ENCODE data around the gene CLDN34. TPM values are rescaled to one million over a fixed set of nuclear protein-coding genes. Genes with fewer than 3 reads are reported as not detected.

Gene CLDN34
- total RNA-seq, 1 experiment from 2014 or later = not detected

GRCh38 chrX:9952300-9952699 lies 14.9 kb upstream of the CLDN34 start:
- Histone ChIP-seq H3K9me3 (no peaks in the 10 kb centered on the region), H3K4me1 (no peaks in the 10 kb centered on the region), H3K4me3 (ENCODE audit: low read depth, low read length) (no peak overlapping the region), H3K27me3 (replicated peaks; ENCODE audit: control insufficient read depth, insufficient read depth, low read length) (no peaks in the 10 kb centered on the region), H3K36me3 (ENCODE audit: control insufficient read depth, insufficient read depth, low read length) (no peaks in the 10 kb centered on the region)
- ChIA-PET POLR2A (no interaction called here), CTCF (no interaction called here)
- peaks cover 20% of the 10 kb centered on the region for H3K36me3 Mint-ChIP-seq (ENCODE audit: insufficient read depth, unreplicated experiment)
- intact Hi-C loops (cut with micrococcal nuclease; ENCODE audit: unreplicated experiment) = no loop called here
- no peak overlapping the region for H3K4me3 Mint-ChIP-seq (ENCODE audit: unreplicated experiment)
- H3K4me1 Mint-ChIP-seq (ENCODE audit: low read depth, unreplicated experiment) = no peaks in the 10 kb centered on the region
- H3K27me3 Mint-ChIP-seq (ENCODE audit: insufficient read depth, unreplicated experiment) = no peaks in the 10 kb centered on the region
- DNase-seq = no peak
- H3K27ac Mint-ChIP-seq (ENCODE audit: unreplicated experiment) = no peak overlapping the region
- no TSS peak for BruUV-seq (replicated peaks)
- no peak for TF ChIP-seq CTCF (IDR thresholded peaks at IDR 0.05; ENCODE audit: insufficient read depth in 1 of 2, low read depth in 1 of 2, low read length in 1 of 2, severe bottlenecking in 1 of 2, unreplicated experiment in 1 of 2)
- H3K9me3 Mint-ChIP-seq (ENCODE audit: unreplicated experiment) = no peaks in the 10 kb centered on the region

DNA sequence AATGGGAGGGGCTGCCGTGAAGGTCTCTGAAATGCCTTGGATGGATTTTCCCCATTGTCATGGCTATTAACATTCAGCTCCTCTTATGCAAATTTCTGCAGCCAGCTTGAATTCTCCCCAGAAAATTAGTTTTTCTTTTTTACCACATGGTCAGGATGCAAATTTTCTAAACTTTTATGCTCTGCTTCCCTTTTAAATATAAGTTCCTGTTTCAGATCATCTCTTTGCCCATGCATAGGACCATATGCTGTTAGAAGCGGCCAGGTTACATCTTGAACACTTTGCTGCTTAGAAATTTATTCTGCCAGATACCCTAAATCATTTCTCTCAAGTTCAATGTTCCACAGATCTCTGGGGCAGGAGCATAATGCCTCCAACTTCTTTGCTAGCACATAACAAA lies 13.8 kb upstream of the CLDN34 start:
- H3K27ac Mint-ChIP-seq (ENCODE audit: unreplicated experiment) = no peak overlapping the region
- Histone ChIP-seq H3K4me3 (ENCODE audit: low read depth, low read length) (no peak overlapping the region), H3K9me3 (no peaks in the 10 kb centered on the region), H3K36me3 (ENCODE audit: control insufficient read depth, insufficient read depth, low read length) (no peaks in the 10 kb centered on the region), H3K4me1 (no peaks in the 10 kb centered on the region), H3K27me3 (replicated peaks; ENCODE audit: control insufficient read depth, insufficient read depth, low read length) (no peaks in the 10 kb centered on the region)
- no peaks in the 10 kb centered on the region for H3K4me1 Mint-ChIP-seq (ENCODE audit: low read depth, unreplicated experiment)
- POLR2A ChIA-PET = no interaction called here
- H3K36me3 Mint-ChIP-seq (ENCODE audit: insufficient read depth, unreplicated experiment) = peaks cover 19% of the 10 kb centered on the region
- CTCF ChIA-PET = no interaction called here
- H3K9me3 Mint-ChIP-seq (ENCODE audit: unreplicated experiment) = no peaks in the 10 kb centered on the region
- H3K4me3 Mint-ChIP-seq (ENCODE audit: unreplicated experiment) = no peak overlapping the region
- DNase-seq = no peak
- H3K27me3 Mint-ChIP-seq (ENCODE audit: insufficient read depth, unreplicated experiment) = no peaks in the 10 kb centered on the region
- no peak for TF ChIP-seq CTCF (IDR thresholded peaks at IDR 0.05; ENCODE audit: insufficient read depth in 1 of 2, low read depth in 1 of 2, low read length in 1 of 2, severe bottlenecking in 1 of 2, unreplicated experiment in 1 of 2)
- BruUV-seq (replicated peaks) = no TSS peak
- intact Hi-C loops (cut with micrococcal nuclease; ENCODE audit: unreplicated experiment) = no loop called here

DNA sequence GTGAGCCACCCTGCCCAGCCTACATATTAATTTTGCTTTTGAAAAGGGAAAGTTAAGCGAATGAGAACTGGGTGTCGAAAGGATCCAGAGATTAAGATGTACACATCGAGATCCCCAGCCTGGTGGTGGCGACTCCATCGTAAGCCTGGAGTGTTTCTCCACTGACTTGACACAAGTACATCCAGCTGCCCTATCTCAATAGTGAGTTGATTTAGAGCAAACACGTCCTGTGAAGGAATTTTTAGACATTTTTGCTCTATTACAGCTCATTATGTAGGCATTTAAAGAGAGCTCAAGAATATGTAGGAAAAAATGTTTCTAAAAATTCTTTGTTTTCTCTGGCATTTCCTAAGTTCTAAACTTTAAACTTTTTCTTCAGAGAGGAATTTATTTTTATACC lies 11.7 kb upstream of the CLDN34 start:
- intact Hi-C loops (cut with micrococcal nuclease; ENCODE audit: unreplicated experiment) = no loop called here
- H3K36me3 ChIP-seq (ENCODE audit: control insufficient read depth, insufficient read depth, low read length) = no peaks in the 10 kb centered on the region
- Mint-ChIP-seq H3K4me1 (ENCODE audit: low read depth, unreplicated experiment) (no peaks in the 10 kb centered on the region), H3K27me3 (ENCODE audit: insufficient read depth, unreplicated experiment) (no peaks in the 10 kb centered on the region), H3K27ac (ENCODE audit: unreplicated experiment) (no peak overlapping the region), H3K4me3 (ENCODE audit: unreplicated experiment) (no peak overlapping the region), H3K9me3 (ENCODE audit: unreplicated experiment) (no peaks in the 10 kb centered on the region), H3K36me3 (ENCODE audit: insufficient read depth, unreplicated experiment) (peaks cover 13% of the 10 kb centered on the region)
- no peak for TF ChIP-seq CTCF (IDR thresholded peaks at IDR 0.05; ENCODE audit: insufficient read depth in 1 of 2, low read depth in 1 of 2, low read length in 1 of 2, severe bottlenecking in 1 of 2, unreplicated experiment in 1 of 2)
- no TSS peak for BruUV-seq (replicated peaks)
- H3K4me3 ChIP-seq (ENCODE audit: low read depth, low read length) = no peak overlapping the region
- ChIA-PET POLR2A (no interaction called here), CTCF (no interaction called here)
- H3K27me3 ChIP-seq (replicated peaks; ENCODE audit: control insufficient read depth, insufficient read depth, low read length) = no peaks in the 10 kb centered on the region
- H3K9me3 ChIP-seq = no peaks in the 10 kb centered on the region
- no peak for DNase-seq
- H3K4me1 ChIP-seq = no peaks in the 10 kb centered on the region

Measured in Caco-2 (cell line).